H1 (cell line): ENCODE data around the gene DIP2B. TPM values are rescaled to one million over a fixed set of nuclear protein-coding genes. Genes with fewer than 3 reads are reported as not detected.

Experiments
- CTCF ChIA-PET: fragments of 300-600 bp; sonication (Branson Sonifier 250); formaldehyde crosslinking; loops from one replicate; lab custom pipeline; 2021; ENCODE audit not compliant: partially characterized antibody; lab: Charles Lee
- POLR2A ChIA-PET: fragments of 300-600 bp; sonication (Branson Sonifier 250); formaldehyde crosslinking; loops from one replicate; lab custom pipeline; 2021; ENCODE audit warnings: inconsistent platforms; ENCODE audit not compliant: partially characterized antibody; lab: Charles Lee
- DNase-seq, 2 experiments: peaks; one replicate each; pipeline versions ENCODE4 v3.0.0 to v3.0.0-alpha.2; 2010 to 2022; ENCODE audit warnings: low spot score in 2 of 2, low read depth in 1 of 2, mixed read lengths in 1 of 2
- FAIRE-seq: peaks from 2 replicates; lab custom pipeline; 2011; peaks lifted over from hg19 to GRCh38; lab: Jason Lieb, UNC
- H2AFZ ChIP-seq: 2 replicates; pipeline ENCODE4 v1.8.1; 2012; ENCODE audit warnings: low read length, inconsistent platforms
- H2AK5ac ChIP-seq: 2 replicates; pipeline ENCODE4 v1.6.1; 2013; ENCODE audit warnings: low read depth, low read length
- H2BK120ac ChIP-seq: replicated peaks from 2 replicates; pipeline ENCODE3; 2013; ENCODE audit warnings: low read depth, low read length, inconsistent platforms
- H2BK12ac ChIP-seq: 2 replicates; pipeline ENCODE4 v1.6.1; 2013; ENCODE audit warnings: low read depth, low read length
- H2BK15ac ChIP-seq: 2 replicates; pipeline ENCODE4 v1.6.1; 2013; ENCODE audit warnings: low read length
- H2BK20ac ChIP-seq: 2 replicates; pipeline ENCODE4 v1.6.1; 2013; ENCODE audit warnings: low read length
- H2BK5ac ChIP-seq: 2 replicates; pipeline ENCODE4 v1.6.1; 2013; ENCODE audit warnings: low read depth, low read length
- H3K14ac ChIP-seq: 2 replicates; pipeline ENCODE4 v1.6.1; 2013; ENCODE audit warnings: inconsistent platforms; ENCODE audit not compliant: insufficient read length
- H3K18ac ChIP-seq: 2 replicates; pipeline ENCODE4 v1.6.1; 2013; ENCODE audit warnings: low read length; ENCODE audit errors: extremely low read depth
- H3K23ac ChIP-seq: 2 replicates; pipeline ENCODE4 v1.6.1; 2013; ENCODE audit warnings: inconsistent platforms; ENCODE audit not compliant: insufficient read length
- H3K23me2 ChIP-seq: 2 replicates; pipeline ENCODE4 v1.6.1; 2013; ENCODE audit warnings: low read depth, low read length
- H3K27ac ChIP-seq: 2 replicates; pipeline ENCODE4 v1.6.1; 2011; ENCODE audit warnings: low read depth, low read length, inconsistent platforms
- H3K27me3 ChIP-seq, 4 experiments: replicated peaks in 1 of 4; 1 replicate in 1 of 4; 2 replicates in 3 of 4; pipeline versions ENCODE4 v1.6.1 to v1.8.1; 2011 to 2013; ENCODE audit warnings: low read length in 3 of 4, mild to moderate bottlenecking in 3 of 4, inconsistent platforms in 2 of 4, mixed read lengths in 2 of 4, moderate library complexity in 1 of 4; ENCODE audit not compliant: control insufficient read depth in 3 of 4, insufficient read depth in 3 of 4; ENCODE audit errors: extremely low read depth in 1 of 4
- H3K36me3 ChIP-seq, 4 experiments: 2 replicates each; pipeline versions ENCODE4 v1.6.1 to v1.8.1; 2011 to 2013; ENCODE audit warnings: mild to moderate bottlenecking in 4 of 4, low read length in 3 of 4, moderate library complexity in 2 of 4, control low read depth in 1 of 4, inconsistent platforms in 1 of 4; ENCODE audit not compliant: insufficient read depth in 4 of 4, control insufficient read depth in 2 of 4
- H3K4ac ChIP-seq: replicated peaks from 2 replicates; pipeline ENCODE3; 2013; ENCODE audit warnings: low read length, low read depth, mixed read lengths, inconsistent platforms; ENCODE audit not compliant: insufficient read length
- H3K4me1 ChIP-seq, 4 experiments: replicated peaks in 1 of 4; 1 replicate in 1 of 4; 2 replicates in 3 of 4; pipeline versions ENCODE4 v1.6.1 to v1.8.1; 2011 to 2013; ENCODE audit warnings: low read length in 3 of 4, inconsistent platforms in 2 of 4, mixed read lengths in 1 of 4; ENCODE audit not compliant: insufficient read depth in 4 of 4, control insufficient read depth in 3 of 4
- H3K4me2 ChIP-seq, 2 experiments: 2 replicates each; pipeline versions ENCODE4 v1.6.1 to v1.8.1; 2011 to 2013; ENCODE audit warnings: low read depth in 2 of 2, low read length in 2 of 2, control low read depth in 1 of 2, inconsistent platforms in 1 of 2, mild to moderate bottlenecking in 1 of 2; ENCODE audit not compliant: insufficient read depth in 1 of 2
- H3K4me3 ChIP-seq, 4 experiments: fragments of 200-600, 300-600 bp in 1 of 4; sonication (generic), shearing (Covaris generic), sonication (Bioruptor Twin) in 1 of 4; 2 replicates each; pipeline versions ENCODE4 v1.5.1 to v1.8.1; 2011 to 2016; ENCODE audit warnings: low read length in 4 of 4, low read depth in 3 of 4, control low read depth in 2 of 4, inconsistent platforms in 2 of 4, mild to moderate bottlenecking in 2 of 4, mixed read lengths in 1 of 4, moderate library complexity in 1 of 4; ENCODE audit not compliant: insufficient read depth in 2 of 4; ENCODE audit errors: extremely low read depth in 1 of 4
- H3K56ac ChIP-seq: replicated peaks from 2 replicates; pipeline ENCODE3; 2013; ENCODE audit warnings: low read depth, mild to moderate bottlenecking, mixed read lengths, low read length, inconsistent platforms; ENCODE audit not compliant: insufficient read length
- H3K79me1 ChIP-seq: 2 replicates; pipeline ENCODE4 v1.6.1; 2013; ENCODE audit warnings: low read depth, low read length, control low read depth
- H3K79me2 ChIP-seq, 2 experiments: 2 replicates each; pipeline versions ENCODE4 v1.6.1 to v1.8.1; 2012 to 2013; ENCODE audit warnings: low read length in 2 of 2, mild to moderate bottlenecking in 2 of 2, inconsistent platforms in 1 of 2; ENCODE audit not compliant: insufficient read depth in 2 of 2, control insufficient read depth in 1 of 2
- H3K9ac ChIP-seq, 4 experiments: replicated peaks in 1 of 4; 1 replicate in 1 of 4; 2 replicates in 3 of 4; pipeline versions ENCODE4 v1.6.1 to v1.8.1; 2011 to 2013; ENCODE audit warnings: low read depth in 3 of 4, low read length in 3 of 4, control low read depth in 2 of 4, mild to moderate bottlenecking in 2 of 4, moderate library complexity in 2 of 4, inconsistent platforms in 1 of 4; ENCODE audit errors: extremely low read depth in 1 of 4
- H3K9me3 ChIP-seq, 2 experiments: 2 replicates each; pipeline versions ENCODE4 v1.6.1 to v1.8.1; 2012 to 2013; ENCODE audit warnings: mild to moderate bottlenecking in 2 of 2, moderate library complexity in 2 of 2, control low read depth in 1 of 2, inconsistent platforms in 1 of 2, low read depth in 1 of 2, low read length in 1 of 2, mixed read lengths in 1 of 2; ENCODE audit not compliant: insufficient read depth in 2 of 2
- H4K20me1 ChIP-seq, 2 experiments: replicated peaks in 1 of 2; 2 replicates each; pipeline versions ENCODE3 to v1.8.1; 2011 to 2013; ENCODE audit warnings: inconsistent platforms in 2 of 2, low read length in 2 of 2, mild to moderate bottlenecking in 1 of 2; ENCODE audit not compliant: insufficient read depth in 2 of 2, control insufficient read depth in 1 of 2
- H4K5ac ChIP-seq: 2 replicates; pipeline ENCODE4 v1.6.1; 2013; ENCODE audit warnings: low read length, low read depth, mixed read lengths, inconsistent platforms; ENCODE audit not compliant: insufficient read length
- H4K8ac ChIP-seq: 2 replicates; pipeline ENCODE4 v1.8.0; 2013; ENCODE audit warnings: mild to moderate bottlenecking, moderate library complexity, low read length, inconsistent platforms; ENCODE audit not compliant: insufficient read depth; ENCODE audit errors: extremely low read depth
- H4K91ac ChIP-seq: replicated peaks from 2 replicates; pipeline ENCODE3; 2013; ENCODE audit warnings: low read length, mixed read lengths, inconsistent platforms; ENCODE audit not compliant: insufficient read length
- HDAC6 ChIP-seq: IDR thresholded peaks from one replicate; pipeline ENCODE4 v1.7.1; 2012; ENCODE audit warnings: low read depth, mild to moderate bottlenecking, inconsistent platforms, low read length, moderate library complexity
- KDM5A ChIP-seq: fragments of 200-600 bp; IDR thresholded peaks from 2 replicates; pipeline ENCODE4 v1.7.1; 2012; ENCODE audit warnings: mild to moderate bottlenecking, low read length, inconsistent platforms, mixed read lengths
- RBBP5 ChIP-seq: IDR thresholded peaks from 2 replicates; pipeline ENCODE4 v1.7.1; 2012; ENCODE audit warnings: low read depth, mild to moderate bottlenecking, inconsistent platforms, low read length, moderate library complexity, borderline replicate concordance
- TEAD4 ChIP-seq: IDR thresholded peaks from 2 replicates; pipeline ENCODE4 v1.6.1; 2012; ENCODE audit warnings: low read depth, low read length, inconsistent platforms, mixed read lengths
- WGBS, 2 experiments: shearing (Covaris generic) in 1 of 2; methylation state at CpG; one replicate each; pipeline versions ENCODE4 v1.1.6 to v1.1.7; 2013 to 2015; ENCODE audit warnings: low lambda C conversion rate in 2 of 2, mixed read lengths in 2 of 2, inconsistent platforms in 1 of 2, low coverage in 1 of 2, missing lambda C conversion rate in 1 of 2; ENCODE audit not compliant: insufficient replicate concordance in 2 of 2, insufficient coverage in 1 of 2, insufficient read length in 1 of 2; ENCODE audit errors: extremely low coverage in 1 of 2, missing lambda C conversion rate in 1 of 2; 5-methylcytosine and 5-hydroxymethylcytosine counted together
- polyA plus RNA-seq, 7 experiments: library from polyadenylated mRNA; depleted of rRNA in 3 of 7; stranded (reverse) in 5 of 7; unstranded in 2 of 7; fragments of >200 nt in 5 of 7; fragments of 200-250 nt in 2 of 7; gene quantifications; 1 replicate in 5 of 7; 2 replicates in 1 of 7; 4 replicates in 1 of 7; pipeline versions ENCODE4 v1.2.1 to v1.2.3, GENCODE V29; 2011 to 2013; ENCODE audit warnings: missing spikeins in 2 of 7, mixed read lengths in 2 of 7
- total RNA-seq: library from RNA; stranded (reverse); fragmentation: NEBNext Ultra II Directional; extraction: Animal tissue kit (Norgen Biotek cat#: 25700); gene quantifications from 2 replicates; pipeline ENCODE4 v1.2.1, GENCODE V29; 2021

The DIP2B gene
- total and polyA plus RNA-seq, 2 of the 8 experiments (the other 6 are each of a cell fraction or from before 2014, with no cell fraction given): 11.1 to 29.6 TPM

GRCh38 chr12:50556273-50556672 is 51.5 kb downstream of the DIP2B start:
- no peak overlapping the region for H2BK15ac ChIP-seq
- H2BK12ac ChIP-seq: no peak overlapping the region
- FAIRE-seq (no peak), DNase-seq (no peak)
- H3K23me2 ChIP-seq: no peaks in the 10 kb centered on the region; the same call in 1 of the 2 replicates
- H3K79me1 ChIP-seq: peaks cover 11% of the 10 kb centered on the region
- no peak overlapping the region for H2BK120ac ChIP-seq
- H2AK5ac ChIP-seq: no peak overlapping the region
- ChIA-PET POLR2A (no interaction called here), CTCF (interaction anchor here (0.9 kb wide), 1 partner anchor 9 kb away, joined by 3 read pairs; no protein-coding TSS in a partner anchor)
- no peaks in the 10 kb centered on the region for H3K27me3 ChIP-seq
- no peak overlapping the region for H3K18ac ChIP-seq
- no peak overlapping the region for H3K9ac ChIP-seq
- no peaks in the 10 kb centered on the region for H3K4me1 ChIP-seq
- H4K5ac ChIP-seq: no peak overlapping the region
- TF ChIP-seq TEAD4: no peak
- no peak for TF ChIP-seq HDAC6
- no peak for TF ChIP-seq RBBP5
- no peak for TF ChIP-seq KDM5A
- no peaks in the 10 kb centered on the region for H3K9me3 ChIP-seq
- H2BK20ac ChIP-seq: no peak overlapping the region
- no peak overlapping the region for H4K91ac ChIP-seq
- H3K79me2 ChIP-seq: peaks cover 0 to 56% of the 10 kb centered on the region in 2 experiments; a peak in 2 of 4 replicates
- H4K20me1 ChIP-seq: peaks cover 0 to 3% of the 10 kb centered on the region in 2 experiments
- no peak overlapping the region for H3K23ac ChIP-seq
- H2BK5ac ChIP-seq: no peak overlapping the region
- no peak overlapping the region for H3K4ac ChIP-seq
- no peaks in the 10 kb centered on the region for H3K36me3 ChIP-seq
- no peak overlapping the region for H4K8ac ChIP-seq
- no peak overlapping the region for H3K14ac ChIP-seq
- H3K4me2 ChIP-seq: no peak overlapping the region
- H3K27ac ChIP-seq: no peak overlapping the region
- 91% methylated on average over 11 of the region's 11 CpGs; no CpG with 5 or more reads in 1 of the 2 experiments for WGBS, 2 experiments
- H3K56ac ChIP-seq: no peak overlapping the region
- no peak overlapping the region for H3K4me3 ChIP-seq
- H2AFZ ChIP-seq: no peak overlapping the region
